Fibroblast of lung (primary cell): Measurements from ENCODE around the gene SIX3.

Experiments
- CTCF ChIP-seq, 2 donors: IDR thresholded peaks in 1 of 2; conservative IDR thresholded peaks in 1 of 2; 1 replicate in 1 of 2; 2 replicates in 1 of 2; pipeline ENCODE4 v1.5.1; 2011 to 2012; ENCODE audit warnings: low read length in 2 of 2, control low read depth in 1 of 2, inconsistent platforms in 1 of 2, low read depth in 1 of 2, mild to moderate bottlenecking in 1 of 2
- EZH2 ChIP-seq: IDR thresholded peaks from 2 replicates; pipeline ENCODE4 v1.5.1; 2012; ENCODE audit warnings: low read length, control low read depth, mild to moderate bottlenecking; ENCODE audit errors: missing control alignments

DNA sequence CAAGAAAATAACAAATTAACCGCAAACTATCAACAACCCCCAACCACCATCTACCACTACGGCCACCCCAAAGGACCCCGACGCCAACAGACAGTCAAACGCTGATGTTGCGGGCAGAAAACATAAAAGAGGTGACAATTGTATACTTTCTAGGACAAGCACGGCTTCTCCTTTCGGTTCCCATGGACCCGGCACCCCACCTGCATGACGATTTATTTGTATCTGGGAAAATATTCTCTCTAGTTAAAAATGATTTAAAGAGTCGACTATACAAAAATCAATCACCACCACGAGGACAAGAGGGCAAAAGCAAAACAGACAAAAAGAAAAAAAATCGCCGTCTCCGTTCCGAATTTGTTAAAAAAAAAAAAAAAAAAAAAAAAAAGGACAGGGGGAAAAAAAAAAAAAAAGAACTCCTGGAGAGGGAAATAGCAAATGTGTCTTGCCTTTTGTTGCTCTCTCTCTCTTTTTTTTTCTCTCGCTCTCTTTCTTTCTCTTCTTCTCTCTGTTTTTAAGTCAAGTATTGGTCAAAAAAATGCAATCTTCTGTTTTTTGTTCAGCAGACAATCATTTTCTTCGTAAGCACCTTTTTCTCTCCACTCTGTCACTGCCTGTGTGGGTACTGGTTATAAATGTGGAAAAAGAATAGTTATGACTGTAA, 3.6 kb downstream of the SIX3 start:
- peak; percentile 75 for TF ChIP-seq EZH2
- TF ChIP-seq CTCF (conservative IDR thresholded peaks at IDR 0.05 in 1 of 2, IDR thresholded peaks at IDR 0.05 in 1 of 2; ENCODE audit: low read depth in 1 of 2, low read length in 2 of 2), result no peak
